ENCODE data around the gene TRIM8.
"Not testable (repeated sequence)": the region's sequence is repeated elsewhere in the genome, so short reads cannot be mapped to it uniquely, and the experiment has no call there.

TRIM8 gene

DNA sequence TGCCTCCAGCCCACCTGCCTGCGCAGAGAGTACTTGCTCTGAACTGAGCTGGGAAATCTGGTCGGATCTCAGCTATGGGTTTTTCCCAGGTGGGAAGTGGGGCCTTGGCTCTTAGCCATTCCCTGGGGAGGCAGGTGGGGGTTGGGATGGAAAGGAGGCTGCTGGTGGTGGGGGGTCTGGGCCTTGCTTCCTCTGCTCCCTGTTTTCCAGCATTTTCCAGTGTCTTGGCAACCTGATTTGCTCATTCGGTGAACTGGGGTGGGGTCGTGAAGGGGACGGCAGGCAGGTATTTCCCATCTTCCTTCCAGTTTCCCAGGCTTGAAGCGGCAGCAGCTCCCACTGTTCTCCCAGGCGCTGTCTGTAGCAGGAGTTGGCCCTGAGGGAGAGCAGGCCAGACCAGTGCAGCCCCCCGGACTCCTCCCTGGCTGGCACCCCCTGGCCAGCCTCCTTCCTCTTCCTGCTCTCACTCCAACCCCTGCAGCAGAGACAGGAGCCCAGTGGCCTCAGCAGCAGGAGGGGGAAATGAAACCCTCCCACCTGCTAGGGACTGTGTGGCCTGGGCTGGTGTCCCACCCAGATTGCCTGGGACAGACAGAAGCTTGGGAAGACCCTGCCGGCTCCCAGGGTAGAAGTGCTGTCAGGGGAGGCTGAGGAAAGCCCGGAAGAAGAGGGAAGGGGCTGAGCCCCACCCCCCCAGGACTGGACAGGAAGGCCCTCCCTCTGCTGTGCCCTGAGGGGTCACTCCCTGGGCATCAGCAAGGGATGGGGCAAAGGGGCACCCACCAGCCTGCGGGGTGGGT lies 6.6 kb downstream of the TRIM8 start:
- no peak for DNase-seq (ENCODE audit: low spot score)

DNA sequence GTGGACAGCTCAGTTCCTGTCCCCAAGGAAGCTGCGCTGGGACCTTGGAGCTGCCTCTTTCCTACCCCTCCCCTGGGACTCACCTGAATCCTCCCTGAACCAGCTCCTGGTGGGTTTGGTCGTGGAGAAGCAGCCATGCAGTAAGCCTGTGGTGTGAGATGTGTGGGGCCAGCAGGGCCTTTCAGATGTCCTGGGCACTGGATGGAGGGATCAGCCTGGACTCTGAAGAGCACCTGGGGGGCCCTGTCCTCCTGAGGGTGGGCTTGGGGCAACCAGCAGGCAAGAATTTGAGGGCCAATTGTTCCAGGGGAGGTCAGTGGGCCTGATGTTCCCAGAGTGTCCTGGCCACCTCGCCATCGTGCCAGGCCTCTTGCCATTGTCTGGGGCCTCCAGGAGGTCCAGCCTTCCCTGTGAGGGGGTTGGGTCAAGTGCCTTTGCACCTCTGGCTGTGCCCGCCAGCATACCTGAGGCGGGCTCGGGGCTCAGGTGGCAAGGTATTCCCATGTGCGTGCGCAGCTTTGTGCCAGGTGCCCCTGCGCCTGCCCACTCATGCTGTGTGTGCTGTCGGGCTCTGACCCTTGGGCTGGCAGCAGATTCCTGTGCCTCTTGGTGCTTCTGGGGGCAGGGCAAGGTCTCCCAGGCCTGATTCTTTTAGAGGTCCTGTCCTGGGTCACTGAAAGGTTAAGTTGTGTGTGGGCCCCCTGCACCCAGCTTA lies 7.3 kb downstream of the TRIM8 start:
- no peak for DNase-seq (ENCODE audit: low spot score)

DNA sequence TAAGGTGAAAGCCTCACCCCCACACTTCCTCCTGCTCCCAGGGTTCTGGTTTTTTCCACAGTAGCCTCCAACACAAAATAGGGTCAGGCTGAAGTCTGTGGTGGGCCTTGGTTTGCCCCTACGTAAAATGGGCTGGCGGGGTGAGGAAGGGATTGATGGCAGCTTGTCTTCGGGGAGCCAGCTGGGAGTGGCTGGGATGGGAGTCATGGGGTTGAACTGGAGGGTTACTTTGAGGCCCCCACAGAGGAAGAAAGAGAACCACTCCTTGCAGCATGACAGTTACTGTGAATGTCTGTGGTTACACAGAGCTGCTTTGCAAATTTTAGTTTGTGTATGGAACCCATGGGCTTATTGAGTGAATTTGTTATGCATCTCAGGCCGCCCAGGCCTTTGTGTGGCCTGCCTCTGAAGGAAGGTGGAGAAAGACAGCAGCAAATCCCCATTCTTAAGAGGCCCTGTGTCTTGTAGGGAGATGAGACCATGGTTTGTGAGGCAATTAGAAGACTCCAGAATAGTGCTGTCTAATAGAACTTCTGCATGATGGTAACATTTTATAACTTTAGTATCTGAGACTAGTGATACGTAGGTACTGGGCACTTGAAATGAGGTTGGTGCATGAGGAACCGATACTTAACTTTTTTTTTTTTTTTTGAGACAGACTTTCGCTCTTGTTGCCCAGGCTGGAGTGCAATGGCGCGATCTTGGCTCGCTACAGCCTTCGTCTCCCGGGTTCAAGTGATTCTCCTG lies 8.1 kb downstream of the TRIM8 start:
- no peak for DNase-seq (ENCODE audit: low spot score)

DNA sequence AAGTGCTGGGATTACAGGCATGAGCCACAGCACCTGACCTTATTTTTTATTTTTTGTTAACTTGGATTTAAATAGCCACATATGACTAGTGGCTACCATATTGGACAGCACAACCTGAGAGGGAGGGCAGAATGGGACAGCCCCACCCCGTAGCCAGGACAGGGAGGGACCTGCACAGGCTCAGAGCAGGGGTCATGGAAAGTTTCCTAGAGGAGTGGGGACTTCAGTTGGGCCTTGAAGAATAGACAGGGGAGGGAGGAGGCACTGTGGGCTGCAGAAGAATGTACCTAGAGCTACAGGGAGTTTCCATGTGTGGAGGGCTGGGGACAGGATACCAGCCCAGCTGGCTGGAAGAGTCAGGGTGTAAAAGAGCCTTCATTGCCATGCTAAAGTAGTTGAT lies 8.8 kb downstream of the TRIM8 start:
- no peak for DNase-seq (ENCODE audit: low spot score)

DNA sequence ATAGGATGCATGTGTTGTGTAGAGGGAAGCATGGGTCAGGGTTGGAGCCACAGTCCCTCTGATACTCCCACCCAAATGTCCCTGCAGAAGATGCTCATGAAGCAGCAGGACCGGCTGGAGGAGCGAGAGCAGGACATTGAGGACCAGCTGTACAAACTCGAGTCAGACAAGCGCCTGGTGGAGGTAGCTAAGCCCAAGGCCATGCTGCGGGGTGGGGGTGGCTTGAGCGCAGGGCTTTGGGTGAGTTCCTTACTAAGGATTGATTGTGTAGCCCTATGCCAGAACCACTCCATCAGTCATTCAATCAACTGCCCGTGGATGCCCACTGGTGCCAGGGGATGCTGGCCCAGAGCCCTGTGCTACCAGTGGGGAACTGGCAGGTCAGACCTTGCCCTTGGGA lies 10.3 kb downstream of the TRIM8 start:
- DNase-seq (ENCODE audit: low spot score), result no peak

DNA sequence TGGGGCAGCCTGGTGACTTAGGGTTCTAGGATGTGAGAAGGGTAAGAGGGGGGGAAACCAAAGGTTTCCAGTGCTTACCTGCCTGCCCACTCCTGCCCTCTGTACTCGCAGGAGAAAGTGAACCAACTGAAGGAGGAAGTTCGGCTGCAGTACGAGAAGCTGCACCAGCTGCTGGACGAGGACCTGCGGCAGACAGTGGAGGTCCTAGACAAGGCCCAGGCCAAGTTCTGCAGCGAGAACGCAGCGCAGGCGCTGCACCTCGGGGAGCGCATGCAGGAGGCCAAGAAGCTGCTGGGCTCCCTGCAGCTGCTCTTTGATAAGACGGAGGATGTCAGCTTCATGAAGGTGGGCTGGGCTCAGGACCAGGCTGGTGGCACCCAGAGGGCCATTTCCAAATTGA lies 10.7 kb downstream of the TRIM8 start:
- DNase-seq (ENCODE audit: low spot score), result no peak

DNA sequence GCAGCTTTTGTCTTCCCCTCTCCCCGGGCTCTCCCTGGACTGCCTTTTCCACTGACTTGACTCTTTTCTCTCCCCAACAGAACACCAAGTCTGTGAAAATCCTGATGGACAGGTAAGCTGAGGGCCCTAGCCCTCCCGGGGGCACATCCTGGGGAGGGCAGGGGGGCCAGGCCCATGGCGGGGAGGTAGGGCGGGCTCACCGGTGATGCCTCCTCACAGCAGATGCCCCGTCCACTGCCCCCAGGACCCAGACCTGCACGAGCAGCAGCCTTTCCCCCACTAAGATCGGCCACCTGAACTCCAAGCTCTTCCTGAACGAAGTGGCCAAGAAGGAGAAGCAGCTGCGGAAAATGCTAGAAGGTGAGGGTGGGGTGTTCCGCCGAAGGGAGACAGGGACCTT lies 11.7 kb downstream of the TRIM8 start:
- DNase-seq (ENCODE audit: low spot score), result no peak

DNA sequence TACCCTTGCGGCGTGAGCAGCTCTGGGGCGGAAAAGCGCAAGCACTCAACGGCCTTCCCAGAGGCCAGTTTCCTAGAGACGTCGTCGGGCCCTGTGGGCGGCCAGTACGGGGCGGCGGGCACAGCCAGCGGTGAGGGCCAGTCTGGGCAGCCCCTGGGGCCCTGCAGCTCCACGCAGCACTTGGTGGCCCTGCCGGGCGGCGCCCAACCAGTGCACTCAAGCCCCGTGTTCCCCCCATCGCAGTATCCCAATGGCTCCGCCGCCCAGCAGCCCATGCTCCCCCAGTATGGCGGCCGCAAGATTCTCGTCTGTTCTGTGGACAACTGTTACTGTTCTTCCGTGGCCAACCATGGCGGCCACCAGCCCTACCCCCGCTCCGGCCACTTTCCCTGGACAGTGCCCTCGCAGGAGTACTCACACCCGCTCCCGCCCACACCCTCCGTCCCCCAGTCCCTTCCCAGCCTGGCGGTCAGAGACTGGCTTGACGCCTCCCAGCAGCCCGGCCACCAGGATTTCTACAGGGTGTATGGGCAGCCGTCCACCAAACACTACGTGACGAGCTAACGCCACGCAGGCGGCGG lies 12.6 kb downstream of the TRIM8 start:
- DNase-seq (ENCODE audit: low spot score), result no peak

DNA sequence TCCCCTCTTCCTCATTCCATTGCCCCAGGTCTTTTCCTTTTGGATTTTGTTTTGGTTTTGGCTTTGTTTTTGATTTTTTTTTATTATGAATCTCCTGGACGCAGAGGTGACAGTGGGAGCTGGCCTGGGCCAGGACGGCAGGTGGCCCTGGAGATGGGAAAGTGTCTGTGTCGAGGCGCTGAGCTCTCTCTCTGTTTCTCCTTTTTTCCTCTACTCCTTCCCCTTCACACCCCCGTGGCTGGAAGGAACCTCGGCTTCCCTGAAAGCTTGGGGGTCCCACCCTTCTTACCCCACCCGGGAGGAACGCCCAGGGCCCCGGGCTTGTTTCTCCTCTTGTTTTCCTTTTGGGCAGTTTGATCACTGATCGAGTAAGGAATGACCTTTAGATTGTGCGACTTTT lies 13.2 kb downstream of the TRIM8 start:
- no peak for DNase-seq (ENCODE audit: low spot score)

DNA sequence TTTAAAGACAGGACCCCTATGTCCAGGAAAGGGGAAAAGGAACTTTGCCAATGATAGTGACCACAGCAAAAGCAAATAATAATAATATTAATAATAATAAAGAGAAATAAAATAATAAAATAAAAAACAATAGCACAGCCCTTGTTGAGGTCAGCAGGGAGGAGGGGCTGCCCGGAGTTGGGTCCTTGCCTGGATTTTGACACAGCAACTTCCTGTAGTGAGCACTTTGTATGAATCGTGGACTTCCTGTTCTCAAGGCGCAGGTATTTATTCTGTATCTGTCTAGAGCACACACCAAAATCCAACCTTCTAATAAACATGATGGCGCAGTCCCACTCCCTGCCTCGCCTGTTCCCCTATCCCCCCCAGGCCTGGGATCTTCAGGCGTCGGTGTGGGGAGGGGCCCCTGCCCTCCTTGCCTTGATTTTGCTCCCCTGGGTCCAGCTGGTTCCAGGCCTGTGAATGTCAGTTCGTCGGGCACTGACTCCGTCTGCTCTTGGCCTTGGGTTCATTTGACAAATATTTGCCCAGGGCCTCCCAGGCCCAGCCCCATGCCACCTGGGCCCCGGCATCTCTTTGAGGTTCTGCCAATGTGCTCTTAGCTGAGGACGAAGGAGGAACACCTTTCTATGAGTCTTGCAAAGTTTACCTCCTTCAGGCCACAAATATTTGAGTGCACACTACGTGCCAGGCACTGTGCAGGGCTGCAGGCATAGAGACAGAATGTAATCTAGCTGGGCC lies 13.9 kb downstream of the TRIM8 start:
- no peak for DNase-seq (ENCODE audit: low spot score)

DNA sequence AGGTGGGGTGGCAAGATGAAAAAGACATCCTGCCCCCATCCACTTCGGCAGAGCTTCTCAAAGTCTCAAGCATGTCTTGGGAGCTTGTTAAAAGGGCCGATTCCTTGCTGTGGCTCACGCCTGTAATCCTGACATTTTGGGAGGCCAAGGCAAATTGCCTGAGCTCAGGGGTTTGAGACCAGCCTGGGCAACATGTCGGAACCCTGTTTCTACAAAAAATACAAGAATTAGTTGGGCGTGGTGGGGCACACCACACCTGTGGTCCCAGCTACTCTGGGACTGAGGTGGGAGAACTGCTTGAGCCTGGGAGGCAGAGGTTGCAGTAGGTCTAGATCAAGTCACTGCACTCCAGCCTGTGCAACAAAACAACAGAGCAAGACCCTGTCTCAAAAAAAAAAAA lies 14.5 kb downstream of the TRIM8 start:
- no peak for DNase-seq (ENCODE audit: low spot score)

DNA sequence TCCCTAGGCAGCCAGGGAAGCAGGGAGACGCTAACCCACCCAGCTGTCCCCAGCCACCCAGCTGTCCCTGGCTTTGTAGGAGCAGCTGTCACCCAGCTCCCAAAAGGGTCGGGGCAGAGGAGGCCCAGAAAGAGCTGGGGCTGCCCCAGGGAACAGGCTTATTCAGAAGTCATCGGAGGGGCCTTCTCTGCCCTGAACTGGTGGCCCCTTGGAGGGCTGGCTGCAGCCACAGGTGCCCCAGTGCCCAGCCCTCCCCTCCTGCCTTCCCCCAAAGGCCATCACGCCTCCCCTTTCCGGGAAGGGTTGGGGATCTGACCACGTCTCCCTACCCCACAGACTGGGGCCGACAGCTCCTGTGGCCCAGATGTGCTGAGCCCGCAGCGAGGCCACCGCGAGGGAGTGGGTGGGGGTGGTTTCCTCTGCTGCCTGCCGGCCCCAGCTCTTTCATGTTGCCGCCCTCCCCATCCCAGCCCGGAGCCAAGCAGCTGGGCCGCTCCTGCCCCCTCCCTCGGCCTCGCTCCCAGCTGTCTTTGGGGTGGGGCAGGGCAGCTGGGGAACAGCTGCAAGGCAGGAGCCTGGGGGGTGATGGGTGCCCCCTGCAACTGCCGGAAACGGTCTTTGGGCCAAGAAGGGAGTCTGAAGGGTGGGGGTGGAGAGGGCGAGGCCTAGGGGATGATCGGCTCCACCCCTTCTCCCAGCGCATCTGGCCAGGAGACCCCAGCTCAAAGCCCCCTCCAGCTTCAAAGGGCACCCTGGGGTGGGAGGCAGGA lies 16.8 kb downstream of the TRIM8 start:
- DNase-seq (ENCODE audit: low spot score), result peak; percentile 45

DNA sequence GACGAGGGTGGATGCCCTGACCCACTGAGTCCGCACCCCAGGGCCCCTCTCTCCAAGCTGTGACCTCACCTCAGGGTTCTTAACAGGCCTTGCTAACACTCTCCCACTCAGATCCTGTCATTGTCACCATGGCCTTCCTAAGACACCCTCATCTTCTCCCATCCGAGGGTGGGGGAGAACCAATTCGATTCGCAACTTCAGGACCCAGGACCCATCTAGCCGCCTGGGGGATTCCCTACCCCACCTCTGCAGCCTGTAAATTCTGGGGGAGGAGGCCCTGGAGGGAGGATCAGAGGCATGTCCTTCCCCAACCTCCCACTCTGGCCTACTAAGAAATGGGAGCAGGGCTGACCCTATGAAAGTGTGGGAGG lies 17.4 kb downstream of the TRIM8 start:
- DNase-seq (ENCODE audit: low spot score), result no peak

DNA sequence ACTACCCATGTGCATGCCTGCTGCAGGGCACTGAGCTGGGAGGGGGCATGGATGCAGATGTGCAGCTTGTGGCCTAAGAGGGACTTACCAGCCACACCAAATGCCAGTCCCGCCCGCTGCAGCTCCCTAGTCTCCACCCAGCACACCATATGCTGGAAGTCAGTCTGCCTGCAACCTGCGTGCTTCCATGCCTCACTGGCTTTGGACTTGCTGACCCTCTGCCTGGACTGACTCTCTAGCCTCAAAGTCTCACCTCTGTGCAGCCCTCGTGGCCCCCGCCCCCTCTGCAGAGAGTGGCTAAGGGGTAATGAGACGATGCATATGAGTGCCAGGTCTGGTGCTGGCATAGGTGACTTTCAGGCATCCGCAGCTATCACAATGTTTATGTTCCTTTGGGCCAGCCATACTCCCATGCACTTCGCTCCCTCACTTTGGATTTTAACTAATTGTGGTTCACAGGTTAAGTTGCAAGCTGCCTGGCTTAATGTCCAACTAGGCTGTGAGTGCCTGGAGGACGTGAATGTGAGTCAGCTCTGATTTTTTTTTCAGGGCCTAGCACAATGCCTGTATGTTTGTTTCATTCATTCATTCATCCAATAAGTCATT lies 21.7 kb downstream of the TRIM8 start:
- no peak for DNase-seq (ENCODE audit: low spot score)

DNA sequence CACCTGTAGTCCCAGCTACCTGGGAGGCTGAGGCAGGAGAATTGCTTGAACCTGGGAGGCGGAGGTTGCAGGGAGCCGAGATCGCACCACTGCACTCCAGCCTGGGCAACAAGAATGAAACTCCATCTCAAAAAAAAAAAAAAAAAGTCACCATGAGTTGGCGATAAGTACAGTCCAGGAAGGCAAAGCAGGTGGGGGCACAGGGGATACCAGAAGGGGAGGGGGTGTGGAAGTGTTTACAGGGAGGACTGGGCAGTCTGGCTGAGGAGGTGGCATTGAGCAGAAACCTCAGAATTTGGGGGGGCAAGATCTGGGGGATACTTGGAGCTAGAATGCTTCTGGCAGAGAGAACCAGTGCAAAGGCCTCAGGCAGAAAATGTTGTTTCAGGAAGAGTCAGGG lies 23.1 kb downstream of the TRIM8 start:
- DNase-seq (ENCODE audit: low spot score), result not testable (repeated sequence)

DNA sequence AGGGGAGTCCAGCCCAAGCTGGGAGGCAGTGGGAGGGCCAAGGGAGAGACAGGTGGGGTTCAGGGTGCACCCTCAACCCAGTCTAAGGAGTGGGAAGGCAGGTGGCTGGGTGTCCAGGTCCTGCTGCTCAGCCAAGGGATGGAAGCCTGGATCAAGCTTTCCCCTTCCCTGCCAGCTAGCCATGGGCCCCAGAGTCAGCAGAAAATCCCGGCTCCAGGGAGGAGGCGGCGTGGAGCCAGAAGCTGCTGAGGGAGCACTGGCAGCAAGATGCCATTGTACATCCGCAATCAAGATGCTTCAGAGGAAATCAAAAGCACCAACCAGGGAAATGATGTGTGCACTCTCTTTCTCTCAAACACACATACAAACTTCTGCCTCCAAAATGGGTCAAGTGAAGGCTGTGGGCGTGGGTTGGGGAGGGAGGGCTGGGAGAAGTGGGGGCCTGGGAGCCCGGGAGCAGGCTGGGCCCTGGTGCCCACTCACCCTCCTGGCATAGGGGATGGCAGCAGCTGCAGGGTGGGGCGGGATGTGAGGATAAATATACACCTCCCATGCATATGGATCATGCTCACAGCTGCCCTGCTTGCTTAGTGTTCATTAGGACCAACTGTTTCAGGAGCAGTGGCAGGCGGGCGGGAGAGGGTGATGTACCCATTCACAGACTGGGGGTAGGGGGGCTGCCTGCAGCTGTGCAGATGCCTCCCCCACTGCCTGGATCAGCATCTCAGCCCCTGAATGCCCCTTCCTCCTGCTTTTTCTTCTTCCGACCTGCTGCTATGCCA lies 24.2 kb downstream of the TRIM8 start:
- DNase-seq (ENCODE audit: low spot score), result no peak

DNA sequence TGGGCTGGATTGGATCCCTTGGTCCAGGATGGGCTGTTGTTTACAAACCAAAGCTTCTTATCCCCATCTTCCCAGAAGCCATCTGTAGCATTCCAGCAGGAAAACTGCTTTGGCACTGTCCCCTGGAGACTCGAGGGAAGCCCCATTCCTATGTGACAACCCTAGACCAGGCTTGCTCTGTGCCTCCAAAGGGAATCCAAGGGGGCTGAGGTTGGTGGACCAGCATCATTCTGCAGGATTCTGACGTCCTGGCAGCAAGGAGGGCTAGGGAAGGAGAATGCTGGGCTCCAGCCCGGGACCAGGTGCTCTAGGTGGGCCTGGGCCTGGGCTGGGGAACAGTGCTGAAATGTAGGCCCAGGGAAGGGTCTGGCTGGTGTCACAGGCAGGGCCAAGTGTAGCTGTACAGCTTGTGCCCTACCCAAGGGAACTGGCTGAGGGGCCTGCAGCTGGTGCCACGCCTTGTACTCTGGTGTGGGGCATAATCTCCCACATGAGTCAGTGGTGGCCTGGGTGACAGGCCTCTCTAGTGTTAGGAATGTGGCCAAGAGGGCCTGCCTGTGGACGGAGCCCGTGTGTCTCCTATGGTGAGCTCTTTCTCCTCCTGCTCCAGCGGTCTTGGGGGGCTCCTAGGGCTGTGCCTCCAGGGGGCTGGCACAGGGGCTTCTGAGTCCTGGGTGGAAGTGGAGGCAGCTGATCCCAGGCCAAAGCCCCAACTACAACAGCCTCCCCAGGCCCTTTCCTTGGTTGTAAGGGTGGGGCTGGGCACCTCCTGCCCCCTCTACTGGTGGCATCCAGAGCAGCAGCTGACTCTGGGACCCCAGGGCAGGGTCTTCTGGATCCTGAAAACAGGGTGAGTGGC lies 25.2 kb downstream of the TRIM8 start:
- no peak for DNase-seq (ENCODE audit: low spot score)

DNA sequence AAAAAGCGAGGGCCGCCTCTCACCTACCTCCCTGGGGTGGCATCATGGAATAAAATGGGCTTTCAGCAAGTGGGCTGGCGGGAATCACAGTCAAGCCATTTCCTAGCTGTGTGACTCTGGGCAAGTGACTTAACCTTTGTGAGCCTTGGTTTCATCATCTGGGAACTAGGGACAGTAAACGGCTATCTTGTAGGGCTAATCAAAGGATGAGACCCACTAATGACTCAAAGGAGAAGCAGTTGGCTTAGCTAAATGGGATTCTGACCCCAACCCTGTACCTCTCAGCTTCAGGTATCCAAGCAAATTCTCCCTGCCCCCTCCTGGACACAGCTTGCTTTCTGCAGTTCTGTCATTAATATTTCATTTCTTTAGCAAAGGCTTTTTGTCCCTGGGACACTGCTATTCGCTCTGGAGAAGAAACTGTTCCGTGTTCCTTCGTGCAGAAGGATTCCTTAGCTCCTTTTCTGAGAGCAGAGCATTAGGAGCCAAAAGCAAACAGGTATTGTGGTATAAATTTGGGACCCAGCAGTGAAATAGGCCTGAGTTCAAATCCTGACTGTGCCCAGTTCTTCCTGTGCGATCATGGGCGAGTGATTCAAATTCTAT lies 25.9 kb downstream of the TRIM8 start:
- no peak for DNase-seq (ENCODE audit: low spot score)
